Endometrial microvascular endothelial cells (primary cell): ENCODE data around the gene ZNF496. TPM values are rescaled to one million over a fixed set of nuclear protein-coding genes. Genes with fewer than 3 reads are reported as not detected.

ENCODE experiments used
- in situ Hi-C: cut with HindIII; loops from 2 replicates; pipeline ENCODE4 v1.10.0; 2017; ENCODE audit warnings: low sequenced_read_pairs, low pct_unique_long_range_greater_than_20kb; ENCODE audit errors: inconsistent ontology term
- total RNA-seq: library from RNA; depleted of rRNA; stranded (reverse); fragments of >200 nt; gene quantifications from one replicate; pipeline ENCODE4 v1.2.3, GENCODE V29; 2015; ENCODE audit errors: inconsistent ontology term

Gene ZNF496
- total RNA-seq, 1 donor from 2014 or later: 30.8 TPM

DNA sequence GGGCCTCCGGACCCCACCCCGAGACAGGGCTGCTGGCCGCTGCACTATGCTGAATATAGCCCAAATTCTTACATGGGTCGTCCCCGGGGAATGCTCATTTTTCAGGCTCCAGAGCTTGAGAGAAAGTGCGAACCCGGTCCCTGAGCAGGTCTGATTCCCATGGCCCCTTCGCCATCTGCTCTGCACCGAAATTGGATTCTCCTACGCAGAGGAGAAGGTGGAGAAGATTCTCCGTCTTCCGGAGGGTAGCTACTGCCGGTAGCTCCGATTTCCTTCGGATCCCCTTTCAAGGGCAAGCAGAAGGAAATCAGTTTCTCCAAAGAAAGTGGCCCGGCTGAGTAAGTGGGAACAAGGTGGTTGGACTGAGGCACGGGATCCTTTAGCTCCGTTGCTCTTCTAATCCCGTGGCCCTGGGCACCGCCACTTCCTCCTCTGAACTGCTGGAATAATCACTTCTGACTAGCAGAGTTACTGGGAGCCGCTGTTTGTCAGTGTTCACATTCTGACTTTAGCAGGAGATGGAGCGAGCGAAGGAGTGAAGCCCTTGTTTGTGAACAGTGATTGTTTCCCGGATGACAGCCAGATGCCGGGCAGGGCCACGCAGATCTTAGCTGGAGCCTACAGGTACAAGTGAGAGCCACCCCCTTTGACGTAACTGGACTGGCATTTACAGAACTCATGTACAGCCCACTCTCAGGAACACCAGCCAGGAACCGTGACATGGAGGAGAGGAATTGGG is 1.1 kb upstream of the ZNF496 start:
- in situ Hi-C loops: no loop called here

GRCh38 chr1:247332215-247332622 is 552 bp upstream of the ZNF496 start:
- in situ Hi-C loops: no loop called here

GRCh38 chr1:247331172-247331524 is 519 bp downstream of the ZNF496 start:
- in situ Hi-C loops: no loop called here

DNA sequence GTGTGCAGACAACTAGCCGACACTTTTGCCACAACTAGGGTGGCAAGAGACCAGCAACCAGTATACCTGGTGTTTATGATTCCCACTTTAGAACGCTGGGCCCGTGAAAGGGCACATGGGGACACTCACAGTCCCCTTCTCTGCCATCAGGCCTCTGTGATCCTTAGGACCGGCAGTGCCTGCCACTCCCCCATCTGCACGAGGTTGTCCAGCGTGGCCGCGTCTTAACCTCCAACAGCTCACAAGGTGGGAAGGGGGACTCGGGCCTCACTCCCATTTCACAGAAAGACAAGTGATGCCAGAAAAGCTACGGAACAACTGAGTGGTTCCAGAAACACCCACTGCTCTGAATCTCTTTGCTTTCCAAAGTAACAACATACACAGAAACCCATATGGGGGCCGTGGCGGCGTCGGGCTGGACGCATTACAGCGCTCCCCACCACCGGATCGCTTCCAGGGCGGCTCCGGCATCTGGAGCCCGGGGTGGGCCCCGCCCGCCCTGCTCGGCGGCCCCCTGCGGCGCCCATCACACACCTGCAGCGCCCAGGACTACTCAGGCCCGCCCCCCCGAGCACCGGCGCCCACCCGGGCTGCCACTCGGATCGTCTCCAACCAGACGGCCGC is 1.0 kb downstream of the ZNF496 start:
- in situ Hi-C loops: no loop called here

DNA sequence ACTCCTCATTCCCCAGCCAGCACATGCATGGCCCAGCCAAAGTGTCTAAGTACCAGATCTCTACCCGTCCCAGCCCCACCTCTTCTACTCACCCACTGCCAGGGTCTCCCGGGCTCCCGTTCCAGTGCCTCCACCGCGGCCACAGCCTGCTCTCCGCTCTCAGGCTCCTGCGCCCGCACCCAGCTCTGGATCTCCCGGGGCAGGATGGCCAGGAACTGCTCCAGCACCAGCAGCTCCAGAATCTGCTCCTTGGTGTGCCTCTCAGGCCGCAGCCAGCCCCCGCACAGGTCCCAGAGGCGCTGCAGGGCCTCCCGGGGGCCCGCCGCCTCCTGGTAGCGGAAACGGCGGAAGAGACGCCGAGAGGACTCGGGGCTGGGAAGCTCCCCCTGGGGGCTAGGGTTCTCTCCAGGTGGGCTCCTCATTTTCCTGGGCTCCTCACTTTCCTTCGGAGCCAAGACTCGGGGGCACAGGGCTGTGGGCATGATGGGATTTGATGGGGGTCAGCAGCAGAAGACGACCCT is 2.5 kb downstream of the ZNF496 start:
- in situ Hi-C loops: no loop called here

DNA sequence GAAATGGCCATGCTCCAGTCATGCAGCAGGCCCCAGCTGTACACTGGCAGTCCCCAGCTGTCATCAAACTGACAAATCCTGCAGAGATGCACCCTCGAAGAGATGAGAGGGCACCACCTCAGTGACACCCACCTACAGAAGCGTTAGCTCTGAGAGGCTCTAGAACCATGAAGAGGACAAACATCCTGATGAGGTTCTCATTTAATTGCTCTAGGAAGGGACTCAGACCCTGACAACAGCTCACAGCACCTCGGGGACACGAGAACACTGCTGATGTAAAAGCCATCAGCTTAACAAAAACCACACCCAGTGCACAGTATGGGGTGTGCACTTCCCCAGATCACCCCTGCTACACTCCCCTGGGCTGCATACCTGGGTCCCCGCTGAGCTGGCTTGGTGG is 3.4 kb downstream of the ZNF496 start:
- in situ Hi-C loops: no loop called here

- in situ Hi-C loops: no loop called here
Measured at GRCh38 chr1:247326411-247327130, 5.1 kb downstream of the ZNF496 start.

DNA sequence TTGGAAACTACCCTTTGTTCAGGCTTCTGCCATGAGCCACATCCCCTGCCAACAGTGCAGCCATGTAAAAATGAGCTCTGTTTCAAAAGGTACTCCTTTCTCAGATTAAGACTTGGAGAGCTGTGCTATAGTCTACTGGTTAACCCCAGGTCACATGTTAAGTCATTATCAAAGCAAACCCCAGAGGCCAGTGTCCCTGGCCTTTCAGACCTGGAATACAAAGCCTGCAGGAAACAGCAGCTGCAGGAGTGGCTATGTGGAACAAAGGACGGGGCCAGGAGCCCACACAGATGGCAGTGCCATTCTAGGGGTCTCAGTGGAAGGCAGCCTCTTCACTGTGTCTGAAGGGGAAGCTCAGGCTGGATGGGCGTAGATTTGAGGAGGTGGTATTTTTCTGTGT is 6.7 kb downstream of the ZNF496 start:
- in situ Hi-C loops: no loop called here

DNA sequence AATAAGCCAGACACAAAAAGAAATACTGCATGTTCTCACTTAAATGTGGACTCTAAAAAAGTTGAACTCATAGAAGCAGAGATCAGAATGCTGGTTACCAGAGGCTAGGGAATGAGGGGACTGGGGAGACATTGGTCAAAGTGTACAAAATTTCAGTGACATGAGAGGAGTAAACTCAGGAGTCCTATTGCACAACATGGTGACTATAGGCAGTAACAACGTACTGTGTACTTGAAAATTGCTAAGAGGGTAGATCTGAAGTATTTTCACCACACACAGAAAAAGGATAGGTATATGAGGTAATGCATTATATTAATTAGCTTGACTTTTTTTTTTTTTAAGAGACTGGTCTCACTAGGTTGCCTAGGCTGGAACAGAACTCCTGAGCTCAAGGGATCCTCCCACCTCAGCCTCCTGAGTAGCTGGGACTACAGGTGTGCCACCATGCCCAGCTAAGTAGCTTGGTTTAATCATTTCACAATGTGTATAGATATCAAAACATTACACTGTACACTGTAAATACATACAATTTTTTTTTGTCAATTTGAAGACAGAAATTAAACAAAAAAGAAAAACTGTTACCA is 7.4 kb downstream of the ZNF496 start:
- in situ Hi-C loops: no loop called here

- in situ Hi-C loops: no loop called here
Measured at GRCh38 chr1:247322849-247323586, 8.6 kb downstream of the ZNF496 start.

GRCh38 chr1:247322442-247322841 is 9.2 kb downstream of the ZNF496 start:
- in situ Hi-C loops: no loop called here

- in situ Hi-C loops: no loop called here
Measured at GRCh38 chr1:247317702-247318101, 14.0 kb downstream of the ZNF496 start.

DNA sequence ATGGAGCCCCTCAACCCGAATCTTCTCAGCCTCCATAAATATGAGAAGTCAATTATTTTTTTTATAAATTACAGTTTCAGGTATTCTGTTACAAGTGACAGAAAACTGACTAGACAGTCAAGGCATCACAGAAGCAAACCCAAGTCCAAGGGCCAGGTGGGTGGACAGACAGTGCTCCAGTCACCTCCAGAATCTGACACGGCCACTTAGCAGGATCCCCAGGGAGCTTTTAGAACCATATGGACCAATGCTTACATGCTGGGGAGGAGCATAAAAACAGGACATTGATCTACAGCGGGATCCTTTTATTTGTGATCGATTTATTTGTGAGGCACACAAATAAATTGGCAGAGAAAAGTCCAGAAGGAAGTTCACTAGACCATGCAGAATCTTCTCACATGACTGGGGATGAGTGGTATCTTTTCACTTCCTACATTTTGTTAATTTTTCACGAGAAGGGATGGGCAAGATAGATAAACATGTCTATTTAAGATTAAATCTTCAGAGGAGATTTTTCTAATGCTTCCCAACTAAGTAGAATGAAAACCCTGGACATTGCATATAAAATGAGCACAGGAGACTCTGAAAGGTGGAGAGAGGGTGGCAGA is 15.0 kb downstream of the ZNF496 start:
- in situ Hi-C loops: no loop called here

DNA sequence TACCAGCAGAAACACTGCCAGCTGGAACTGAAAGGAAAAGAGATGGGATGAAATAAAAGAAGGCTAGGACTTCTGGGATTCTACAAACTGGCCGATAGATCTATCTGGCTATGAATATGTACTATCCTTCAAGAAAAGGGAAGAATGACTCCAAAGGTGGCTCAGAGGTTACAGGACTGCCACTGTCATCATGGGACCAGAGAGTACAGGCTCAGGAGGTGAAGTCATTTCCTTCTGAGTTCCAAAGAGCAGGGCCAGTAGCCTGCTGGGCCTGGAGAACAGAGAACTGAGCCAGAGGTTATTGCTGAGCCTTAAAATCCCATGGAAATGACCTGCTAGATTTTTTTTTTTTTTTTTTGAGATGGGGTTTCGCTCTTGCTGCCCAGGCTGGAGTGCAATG is 27.6 kb downstream of the ZNF496 start:
- in situ Hi-C loops: no loop called here

GRCh38 chr1:247303216-247303615 is 28.5 kb downstream of the ZNF496 start:
- in situ Hi-C loops: no loop called here

DNA sequence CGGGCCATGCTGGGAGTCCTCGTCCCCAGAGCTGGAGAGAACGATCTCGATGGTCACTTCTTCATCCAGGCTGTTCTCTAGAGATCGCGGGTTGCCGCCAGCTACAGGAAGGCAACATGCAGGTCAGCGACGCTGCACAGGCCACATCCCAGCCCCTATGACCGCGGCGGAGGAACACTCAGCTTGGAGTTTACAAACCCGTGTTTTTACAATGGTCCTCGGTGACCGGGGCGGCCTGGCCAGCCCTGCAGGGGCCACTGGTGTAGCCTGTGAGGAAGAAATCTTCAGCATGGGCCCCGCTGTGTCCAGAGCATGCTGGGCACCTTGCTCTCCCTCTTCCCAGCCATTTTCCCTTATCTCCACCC is 30.5 kb downstream of the ZNF496 start:
- in situ Hi-C loops: no loop called here

- in situ Hi-C loops: no loop called here
Measured at GRCh38 chr1:247300491-247301175, 31.0 kb downstream of the ZNF496 start.

DNA sequence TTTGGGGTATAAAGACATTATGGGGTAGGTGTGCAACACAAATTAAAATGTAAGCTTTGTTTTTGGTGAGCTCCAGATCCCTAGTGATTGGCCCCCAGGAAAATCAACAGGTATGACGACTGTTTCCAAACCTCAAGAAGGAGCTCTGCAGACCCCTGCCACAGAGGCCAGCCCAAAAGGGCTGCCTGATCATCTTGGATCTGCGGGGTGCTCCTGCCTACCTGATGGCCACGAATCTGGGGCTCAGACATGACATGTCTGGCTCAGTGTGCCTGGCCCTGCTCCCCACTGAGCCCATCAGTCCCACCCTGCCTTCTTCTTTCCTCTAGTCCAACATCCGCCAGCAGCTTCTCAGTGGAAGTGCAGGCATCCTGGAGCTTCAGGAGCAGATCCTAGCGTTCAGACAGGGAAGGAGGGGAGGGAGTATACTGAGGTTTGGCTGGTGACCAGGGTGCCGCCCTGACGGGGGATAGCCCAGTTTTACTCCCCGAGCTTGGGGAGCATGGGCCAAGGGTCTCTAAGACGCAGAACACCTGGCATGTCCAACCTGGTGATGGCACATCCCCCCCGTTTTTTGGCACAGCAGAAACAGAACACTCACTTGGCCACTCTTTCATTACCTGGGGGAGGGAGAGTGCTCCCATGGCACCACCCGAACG is 31.8 kb downstream of the ZNF496 start:
- in situ Hi-C loops: no loop called here
